ENCODE measurements around the gene C1orf226. TPM values are rescaled to one million over a fixed set of nuclear protein-coding genes. Genes with fewer than 3 reads are reported as not detected.

C1orf226 gene
- total and polyA plus RNA-seq, 2 of the 4 experiments (the other 2 are of a cell fraction) = under 0.01 to 0.10 TPM

- Histone ChIP-seq H3K56ac (ENCODE audit: extremely low read depth, insufficient read depth, low read length) (no peak overlapping the region), H4K91ac (ENCODE audit: insufficient read depth, low read depth, low read length) (no peak overlapping the region), H3K79me1 (ENCODE audit: low read depth in 1 of 2, low read length in 2 of 2) (no peaks in the 10 kb centered on the region), H3K4ac (ENCODE audit: low read depth, low read length) (no peak overlapping the region), H3K4me2 (ENCODE audit: low read depth, low read length) (no peak overlapping the region), H2BK15ac (ENCODE audit: low read depth, low read length) (no peak overlapping the region), H4K8ac (ENCODE audit: low read depth in 2 of 2, low read length in 2 of 2) (no peak overlapping the region), H4K20me1 (ENCODE audit: insufficient read depth, low read length) (no peaks in the 10 kb centered on the region), H2BK120ac (ENCODE audit: low read depth, low read length) (no peak overlapping the region), H3K9me3 (ENCODE audit: control insufficient read depth, insufficient read depth, low read length) (no peaks in the 10 kb centered on the region), H4K5ac (ENCODE audit: low read depth, low read length) (no peak overlapping the region), H2BK5ac (ENCODE audit: low read depth, low read length, poor library complexity, severe bottlenecking) (no peak overlapping the region), H3K23ac (ENCODE audit: low read depth, low read length) (no peak overlapping the region), H3K14ac (replicated peaks; ENCODE audit: low read depth, low read length) (no peak overlapping the region), H3K27me3 (ENCODE audit: control insufficient read depth, insufficient read depth, low read length) (no peaks in the 10 kb centered on the region), H3K27ac (ENCODE audit: insufficient read depth, low read length) (no peak overlapping the region), H2AK5ac (ENCODE audit: low read depth, low read length) (no peak overlapping the region), H3K18ac (ENCODE audit: low read depth, low read length) (no peak overlapping the region), H2BK20ac (ENCODE audit: low read depth, low read length) (no peak overlapping the region), H2AK9ac (replicated peaks; ENCODE audit: low read depth, low read length, poor library complexity) (no peak overlapping the region), H3K9ac (ENCODE audit: low read depth, low read length) (no peak overlapping the region), H2AFZ (replicated peaks; ENCODE audit: low read length, poor library complexity) (no peak overlapping the region), H3K9me1 (ENCODE audit: insufficient read depth, low read length) (no peaks in the 10 kb centered on the region; the same call in 1 of the 2 replicates), H3K4me1 (ENCODE audit: control insufficient read depth, insufficient read depth, low read length) (no peaks in the 10 kb centered on the region; the same call in 1 of the 2 replicates), H3K4me3 (ENCODE audit: insufficient read depth, low read depth, low read length) (no peak overlapping the region), H3K36me3 (ENCODE audit: control insufficient read depth, insufficient read depth, low read length) (no peaks in the 10 kb centered on the region)
- no peak for DNase-seq
- no peak for ATAC-seq (ENCODE audit: low read depth)
- BruUV-seq (replicated peaks) = no TSS peak
- CTCF ChIA-PET = no interaction called here
- POLR2A ChIA-PET (ENCODE audit: unreplicated experiment) = no interaction called here
- TF ChIP-seq CEBPB (IDR thresholded peaks at IDR 0.05; ENCODE audit: low read depth, low read length) = no peak
- no peak for TF ChIP-seq BHLHE40 (IDR thresholded peaks at IDR 0.05; ENCODE audit: low read depth, low read length)
- TF ChIP-seq POLR2A (IDR thresholded peaks at IDR 0.05; ENCODE audit: low read depth, low read length) = no peak
- no peak for TF ChIP-seq FOS (IDR thresholded peaks at IDR 0.05; ENCODE audit: low read depth, low read length)
- no peak for TF ChIP-seq CHD1 (IDR thresholded peaks at IDR 0.05; ENCODE audit: low read depth, low read length)
- TF ChIP-seq MXI1 (IDR thresholded peaks at IDR 0.05; ENCODE audit: borderline replicate concordance, low read depth, low read length) = no peak
- TF ChIP-seq NFE2L2 (IDR thresholded peaks at IDR 0.05; ENCODE audit: low read depth, low read length) = no peak
- TF ChIP-seq MAFK (IDR thresholded peaks at IDR 0.05; ENCODE audit: low read depth, low read length) = no peak
- no peak for TF ChIP-seq RCOR1 (IDR thresholded peaks at IDR 0.05; ENCODE audit: insufficient replicate concordance, low read length)
- TF ChIP-seq RAD21 (IDR thresholded peaks at IDR 0.05; ENCODE audit: low read length) = no peak
- TF ChIP-seq ELK1 (IDR thresholded peaks at IDR 0.05; ENCODE audit: borderline replicate concordance, low read depth, low read length) = no peak
- TF ChIP-seq RFX5 (IDR thresholded peaks at IDR 0.05; ENCODE audit: low read depth, low read length) = no peak
- TF ChIP-seq USF2 (IDR thresholded peaks at IDR 0.05; ENCODE audit: low read depth, low read length) = no peak
- TF ChIP-seq MAZ (IDR thresholded peaks at IDR 0.05; ENCODE audit: borderline replicate concordance, low read depth, low read length) = no peak
- TF ChIP-seq SMC3 (IDR thresholded peaks at IDR 0.05; ENCODE audit: low read depth, low read length) = no peak
- no peak for TF ChIP-seq CTCF (conservative IDR thresholded peaks at IDR 0.05; ENCODE audit: low read depth, low read length)
- intact Hi-C loops (cut with micrococcal nuclease) (no loop called here), dilution Hi-C loops (cut with HindIII; ENCODE audit: low sequenced_read_pairs, unreplicated experiment) (no loop called here), in situ Hi-C loops (cut with MboI; ENCODE audit: low sequenced_read_pairs) (no loop called here)
- 80% methylated on average over 1 of the region's 3 CpGs; no CpG with 5 or more reads in 1 of the 2 experiments for WGBS, 2 experiments (ENCODE audit: extremely low coverage in 2 of 2, insufficient read length in 1 of 2)
Measured at GRCh38 chr1:162420120-162420519, 38.6 kb downstream of the C1orf226 start.

All from IMR-90 (cell line).